IPS-15b (cell line): ENCODE results near the gene OR2AJ1.

ENCODE experiments used
- H3K27me3 ChIP-seq: one replicate; pipeline ENCODE4 v1.6.1; 2013; ENCODE audit warnings: low read length; ENCODE audit not compliant: control insufficient read depth, insufficient read depth
- H3K36me3 ChIP-seq: one replicate; pipeline ENCODE4 v1.6.1; 2013; ENCODE audit warnings: low read length; ENCODE audit not compliant: control insufficient read depth, insufficient read depth
- H3K4me1 ChIP-seq: one replicate; pipeline ENCODE4 v1.6.1; 2013; ENCODE audit warnings: mild to moderate bottlenecking, low read length; ENCODE audit not compliant: control insufficient read depth, insufficient read depth
- H3K4me3 ChIP-seq: one replicate; pipeline ENCODE4 v1.5.1; 2013; ENCODE audit warnings: low read depth, low read length
- H3K9ac ChIP-seq: one replicate; pipeline ENCODE4 v1.6.1; 2013; ENCODE audit warnings: low read depth, mild to moderate bottlenecking, low read length
- H3K9me3 ChIP-seq: one replicate; pipeline ENCODE4 v1.6.1; 2013; ENCODE audit warnings: mild to moderate bottlenecking, low read length; ENCODE audit not compliant: control insufficient read depth, insufficient read depth

Gene OR2AJ1, protein sequence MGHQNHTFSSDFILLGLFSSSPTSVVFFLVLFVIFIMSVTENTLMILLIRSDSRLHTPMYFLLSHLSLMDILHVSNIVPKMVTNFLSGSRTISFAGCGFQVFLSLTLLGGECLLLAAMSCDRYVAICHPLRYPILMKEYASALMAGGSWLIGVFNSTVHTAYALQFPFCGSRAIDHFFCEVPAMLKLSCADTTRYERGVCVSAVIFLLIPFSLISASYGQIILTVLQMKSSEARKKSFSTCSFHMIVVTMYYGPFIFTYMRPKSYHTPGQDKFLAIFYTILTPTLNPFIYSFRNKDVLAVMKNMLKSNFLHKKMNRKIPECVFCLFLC

DNA sequence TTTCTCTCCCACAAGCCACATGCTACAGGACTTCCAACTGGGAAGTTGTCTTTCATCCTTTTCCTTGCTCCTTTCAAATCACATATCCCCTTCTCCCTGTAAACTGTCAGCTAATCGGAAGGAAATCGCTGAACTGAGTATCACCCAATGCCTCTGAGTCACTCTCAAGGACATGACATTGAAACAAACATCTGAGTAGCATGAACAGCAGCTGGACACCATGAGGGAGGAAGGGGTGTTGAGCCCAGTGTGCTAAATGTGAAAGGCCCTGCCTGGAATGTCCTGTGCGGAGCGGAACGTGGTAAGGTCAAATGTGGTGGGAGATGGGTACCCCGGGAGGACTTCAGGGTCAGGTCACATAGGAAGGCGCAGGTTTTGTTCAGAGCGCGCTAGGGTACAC is at the start of gene OR2AJ1:
OR2AJ1 (plus strand) TSS at position 22 of the 400 bp plus-strand sequence. CDS start 8,880 bp downstream, outside the sequence.
- H3K36me3 ChIP-seq: no peaks in the 10 kb centered on the region
- no peak within 1 kb of the TSS for H3K4me3 ChIP-seq
- no peaks in the 10 kb centered on the region for H3K9me3 ChIP-seq
- no peak within 1 kb of the TSS for H3K9ac ChIP-seq
- H3K27me3 ChIP-seq: no peaks in the 10 kb centered on the region
- H3K4me1 ChIP-seq: no peaks in the 10 kb centered on the region

GRCh38 chr1:247883346-247883745 is 41.3 kb upstream of the OR2AJ1 start:
- Histone ChIP-seq H3K4me3 (no peak overlapping the region), H3K27me3 (no peaks in the 10 kb centered on the region), H3K9me3 (no peaks in the 10 kb centered on the region), H3K9ac (no peak overlapping the region), H3K36me3 (no peaks in the 10 kb centered on the region), H3K4me1 (no peaks in the 10 kb centered on the region)

- no peaks in the 10 kb centered on the region for H3K4me1 ChIP-seq
- H3K9ac ChIP-seq: no peak overlapping the region
- no peaks in the 10 kb centered on the region for H3K27me3 ChIP-seq
- H3K36me3 ChIP-seq: no peaks in the 10 kb centered on the region
- no peak overlapping the region for H3K4me3 ChIP-seq
- H3K9me3 ChIP-seq: no peaks in the 10 kb centered on the region
Measured at GRCh38 chr1:247884797-247885413, 39.8 kb upstream of the OR2AJ1 start.

DNA sequence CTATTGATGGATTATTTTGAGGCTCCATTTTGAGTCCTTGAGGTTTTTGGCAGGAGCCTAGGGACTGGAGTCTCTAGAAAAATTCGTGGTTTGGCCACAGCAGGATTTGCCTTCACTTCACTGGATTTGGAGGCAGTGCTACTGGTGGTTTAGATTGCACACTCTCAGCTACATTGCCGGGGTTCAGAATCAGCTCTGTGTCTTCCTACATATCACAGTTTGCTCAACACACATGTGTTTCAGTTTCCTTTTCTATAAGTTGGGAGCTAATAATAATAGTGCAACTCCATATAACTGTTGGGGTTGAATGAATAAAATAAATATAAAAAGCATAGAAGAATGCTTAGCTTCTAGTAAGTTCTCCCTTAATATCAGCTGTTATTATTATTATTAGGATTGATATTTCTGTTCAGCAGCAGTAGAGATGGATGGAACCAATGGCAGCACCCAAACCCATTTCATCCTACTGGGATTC is 29.5 kb upstream of the OR2AJ1 start, which contains the start of gene OR2W3:
OR2W3 (plus strand) TSS at position 425 of the 475 bp plus-strand sequence; CDS start at position 425, 0 bp downstream.
- Histone ChIP-seq H3K9ac (no peak within 1 kb of the TSS), H3K36me3 (no peaks in the 10 kb centered on the region), H3K4me3 (no peak within 1 kb of the TSS), H3K27me3 (no peaks in the 10 kb centered on the region), H3K4me1 (no peaks in the 10 kb centered on the region), H3K9me3 (no peaks in the 10 kb centered on the region)

DNA sequence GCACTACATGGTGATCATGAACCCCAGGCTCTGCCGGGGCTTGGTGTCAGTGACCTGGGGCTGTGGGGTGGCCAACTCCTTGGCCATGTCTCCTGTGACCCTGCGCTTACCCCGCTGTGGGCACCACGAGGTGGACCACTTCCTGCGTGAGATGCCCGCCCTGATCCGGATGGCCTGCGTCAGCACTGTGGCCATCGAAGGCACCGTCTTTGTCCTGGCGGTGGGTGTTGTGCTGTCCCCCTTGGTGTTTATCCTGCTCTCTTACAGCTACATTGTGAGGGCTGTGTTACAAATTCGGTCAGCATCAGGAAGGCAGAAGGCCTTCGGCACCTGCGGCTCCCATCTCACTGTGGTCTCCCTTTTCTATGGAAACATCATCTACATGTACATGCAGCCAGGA is 28.7 kb upstream of the OR2AJ1 start:
- Histone ChIP-seq H3K27me3 (no peaks in the 10 kb centered on the region), H3K9me3 (no peaks in the 10 kb centered on the region)

DNA sequence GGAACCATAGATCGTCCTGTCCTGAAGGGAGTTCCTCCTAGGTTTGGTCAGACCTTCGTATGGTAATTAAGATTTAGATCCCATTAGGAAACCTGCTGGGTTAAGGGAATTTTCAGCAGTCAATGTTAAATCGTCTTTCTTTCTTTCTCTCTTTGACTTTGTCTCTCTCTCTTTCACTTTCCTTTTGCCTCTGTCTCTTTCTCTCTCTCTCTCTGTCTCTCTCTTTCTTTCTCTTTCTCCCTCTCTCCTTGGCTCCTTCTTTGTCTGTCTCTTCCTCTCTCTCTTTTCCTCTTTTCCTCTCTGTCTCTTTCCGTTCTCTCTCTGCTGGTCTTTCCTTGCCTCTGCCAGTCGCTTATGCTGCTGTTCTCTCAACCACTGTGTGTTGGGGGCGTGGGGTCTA is 20.6 kb upstream of the OR2AJ1 start:
- no peaks in the 10 kb centered on the region for H3K27me3 ChIP-seq
- H3K4me1 ChIP-seq: no peaks in the 10 kb centered on the region
- H3K9ac ChIP-seq: no peak overlapping the region
- H3K4me3 ChIP-seq: no peak overlapping the region
- no peaks in the 10 kb centered on the region for H3K9me3 ChIP-seq
- no peaks in the 10 kb centered on the region for H3K36me3 ChIP-seq

More for the DNA sequence above, 28.7 kb upstream of the OR2AJ1 start:
- Histone ChIP-seq H3K36me3 (no peaks in the 10 kb centered on the region), H3K4me1 (no peaks in the 10 kb centered on the region), H3K9ac (no peak overlapping the region), H3K4me3 (no peak overlapping the region)

- Histone ChIP-seq H3K4me1 (no peaks in the 10 kb centered on the region), H3K36me3 (no peaks in the 10 kb centered on the region), H3K9me3 (no peaks in the 10 kb centered on the region), H3K9ac (no peak overlapping the region), H3K27me3 (no peaks in the 10 kb centered on the region), H3K4me3 (no peak overlapping the region)
Measured at GRCh38 chr1:247905181-247905580, 19.5 kb upstream of the OR2AJ1 start.

GRCh38 chr1:247905910-247906503 is 18.7 kb upstream of the OR2AJ1 start:
- Histone ChIP-seq H3K4me3 (no peak overlapping the region), H3K9ac (no peak overlapping the region), H3K27me3 (no peaks in the 10 kb centered on the region)

DNA sequence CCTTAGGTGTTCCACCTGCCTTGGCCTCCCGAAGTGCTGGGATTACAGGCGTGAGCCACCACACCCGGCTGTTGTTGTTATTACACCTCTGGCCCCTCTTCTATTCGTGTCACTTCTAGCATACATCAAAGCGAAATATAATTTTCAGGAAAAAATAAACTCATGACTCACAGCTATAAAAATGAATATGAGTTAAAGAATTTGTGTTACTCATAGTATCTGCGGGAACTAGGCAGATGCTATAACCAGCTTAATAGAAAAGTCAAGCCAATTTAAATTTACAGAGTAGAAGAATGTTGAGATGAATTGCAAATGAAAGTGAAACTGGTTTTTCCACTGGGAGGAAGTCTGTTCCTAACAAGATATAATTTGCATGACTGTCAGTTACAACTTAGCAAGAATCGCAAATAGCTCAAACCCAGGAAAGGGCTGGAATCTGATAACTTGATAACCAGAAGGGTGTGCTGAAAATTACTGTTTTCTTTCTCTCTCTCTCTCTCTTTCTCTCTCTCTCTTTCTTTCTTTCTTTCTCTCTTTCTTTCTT is 18.1 kb upstream of the OR2AJ1 start:
- H3K9ac ChIP-seq: no peak overlapping the region
- H3K36me3 ChIP-seq: no peaks in the 10 kb centered on the region
- no peak overlapping the region for H3K4me3 ChIP-seq
- no peaks in the 10 kb centered on the region for H3K4me1 ChIP-seq
- no peaks in the 10 kb centered on the region for H3K27me3 ChIP-seq
- H3K9me3 ChIP-seq: no peaks in the 10 kb centered on the region

More at GRCh38 chr1:247905910-247906503, 18.7 kb upstream of the OR2AJ1 start:
- no peaks in the 10 kb centered on the region for H3K36me3 ChIP-seq
- H3K4me1 ChIP-seq: no peaks in the 10 kb centered on the region
- no peaks in the 10 kb centered on the region for H3K9me3 ChIP-seq

GRCh38 chr1:247908766-247909165 is 15.9 kb upstream of the OR2AJ1 start:
- H3K9me3 ChIP-seq: no peaks in the 10 kb centered on the region

DNA sequence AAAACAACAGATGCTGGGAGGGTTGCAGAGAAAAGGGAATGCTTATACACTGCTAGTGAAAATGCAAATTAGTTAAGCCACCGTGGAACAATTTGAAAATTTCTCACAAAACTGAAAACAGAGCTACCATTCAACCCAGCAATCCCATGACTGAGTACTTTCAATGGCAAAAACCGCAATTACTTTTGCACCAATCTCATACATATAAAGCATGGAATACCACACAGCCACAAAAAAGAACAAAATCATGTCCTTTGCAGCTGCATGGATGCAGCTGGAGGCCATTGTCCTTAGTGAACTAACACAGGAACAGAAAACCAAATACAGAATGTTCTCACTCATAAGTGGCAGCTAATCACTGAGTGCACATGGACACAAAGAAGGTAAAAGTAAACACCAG is 10.9 kb upstream of the OR2AJ1 start:
- no peaks in the 10 kb centered on the region for H3K27me3 ChIP-seq
- H3K9me3 ChIP-seq: no peaks in the 10 kb centered on the region
- H3K36me3 ChIP-seq: no peaks in the 10 kb centered on the region

More at GRCh38 chr1:247908766-247909165, 15.9 kb upstream of the OR2AJ1 start:
- Histone ChIP-seq H3K27me3 (no peaks in the 10 kb centered on the region), H3K36me3 (no peaks in the 10 kb centered on the region), H3K4me1 (no peaks in the 10 kb centered on the region), H3K9ac (no peak overlapping the region), H3K4me3 (no peak overlapping the region)

More for the DNA sequence above, 10.9 kb upstream of the OR2AJ1 start:
- no peak overlapping the region for H3K9ac ChIP-seq
- H3K4me1 ChIP-seq: no peaks in the 10 kb centered on the region
- no peak overlapping the region for H3K4me3 ChIP-seq
